Activated naive CD4-positive, alpha-beta T cell treated with Interleukin-2 at 50 U/mL for 16 hours (primary cell): ENCODE results near the gene DGKZ.

Experiments
- DNase-seq: peaks from one replicate; pipeline ENCODE4 v3.0.0-alpha.2; 2020

The DGKZ gene

DNA sequence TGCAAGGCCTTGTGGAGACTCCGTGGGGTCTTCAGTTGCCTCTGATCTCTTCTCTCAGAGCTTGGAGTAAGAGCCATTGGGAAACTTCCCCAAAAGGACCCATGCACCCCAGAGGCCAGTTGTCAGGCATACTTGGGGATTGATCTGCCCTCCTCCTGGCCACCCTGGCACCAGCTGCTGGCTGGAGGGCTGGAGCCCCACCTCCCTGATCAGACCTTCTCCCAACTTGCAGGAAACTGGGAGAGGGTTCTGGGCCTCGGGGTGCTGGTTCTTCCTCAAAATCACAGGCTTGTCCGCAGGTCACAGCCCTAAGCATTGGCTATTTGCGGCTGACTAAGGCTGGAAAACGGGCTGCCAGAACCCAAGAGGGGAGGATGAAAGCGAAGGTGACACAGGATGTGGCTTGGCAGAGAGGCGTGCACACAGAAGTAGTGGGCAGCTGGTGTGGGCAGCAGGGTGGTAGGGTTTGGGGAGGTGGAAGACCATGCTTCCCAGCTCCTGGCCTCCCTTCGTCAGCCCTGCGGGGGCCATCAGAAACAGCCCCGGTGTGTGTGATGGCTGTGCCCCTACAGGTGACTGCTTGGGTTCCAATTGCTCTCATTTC is 1.3 kb upstream of the DGKZ start:
- DNase-seq = peak; percentile 43

DNA sequence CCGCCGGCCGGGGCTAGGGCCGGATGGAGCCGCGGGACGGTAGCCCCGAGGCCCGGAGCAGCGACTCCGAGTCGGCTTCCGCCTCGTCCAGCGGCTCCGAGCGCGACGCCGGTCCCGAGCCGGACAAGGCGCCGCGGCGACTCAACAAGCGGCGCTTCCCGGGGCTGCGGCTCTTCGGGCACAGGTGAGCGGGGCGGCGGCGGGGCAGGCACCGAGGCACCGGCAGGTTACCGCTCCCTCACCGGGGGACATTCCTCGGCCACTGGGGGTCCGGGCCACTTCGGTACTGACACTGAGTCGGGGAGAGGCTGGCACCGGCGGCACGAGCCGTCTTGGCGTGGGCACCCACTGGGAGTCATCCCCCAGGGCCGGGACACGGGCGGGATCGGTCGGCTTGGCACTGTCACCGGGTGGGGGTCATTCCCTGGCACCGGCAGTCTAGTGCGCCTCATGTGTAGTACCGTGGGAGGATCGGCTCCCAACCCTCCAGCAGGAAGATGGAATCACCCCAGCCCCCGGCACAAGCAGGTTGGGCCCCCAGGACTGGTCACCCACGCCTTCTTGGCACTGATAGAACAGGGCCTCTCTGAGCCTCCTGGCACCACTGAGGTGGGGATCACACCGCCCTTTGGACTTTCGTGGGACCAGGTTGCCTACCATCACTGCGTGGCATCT is 511 bp downstream of the DGKZ start:
- DNase-seq = peak; percentile 31

DNA sequence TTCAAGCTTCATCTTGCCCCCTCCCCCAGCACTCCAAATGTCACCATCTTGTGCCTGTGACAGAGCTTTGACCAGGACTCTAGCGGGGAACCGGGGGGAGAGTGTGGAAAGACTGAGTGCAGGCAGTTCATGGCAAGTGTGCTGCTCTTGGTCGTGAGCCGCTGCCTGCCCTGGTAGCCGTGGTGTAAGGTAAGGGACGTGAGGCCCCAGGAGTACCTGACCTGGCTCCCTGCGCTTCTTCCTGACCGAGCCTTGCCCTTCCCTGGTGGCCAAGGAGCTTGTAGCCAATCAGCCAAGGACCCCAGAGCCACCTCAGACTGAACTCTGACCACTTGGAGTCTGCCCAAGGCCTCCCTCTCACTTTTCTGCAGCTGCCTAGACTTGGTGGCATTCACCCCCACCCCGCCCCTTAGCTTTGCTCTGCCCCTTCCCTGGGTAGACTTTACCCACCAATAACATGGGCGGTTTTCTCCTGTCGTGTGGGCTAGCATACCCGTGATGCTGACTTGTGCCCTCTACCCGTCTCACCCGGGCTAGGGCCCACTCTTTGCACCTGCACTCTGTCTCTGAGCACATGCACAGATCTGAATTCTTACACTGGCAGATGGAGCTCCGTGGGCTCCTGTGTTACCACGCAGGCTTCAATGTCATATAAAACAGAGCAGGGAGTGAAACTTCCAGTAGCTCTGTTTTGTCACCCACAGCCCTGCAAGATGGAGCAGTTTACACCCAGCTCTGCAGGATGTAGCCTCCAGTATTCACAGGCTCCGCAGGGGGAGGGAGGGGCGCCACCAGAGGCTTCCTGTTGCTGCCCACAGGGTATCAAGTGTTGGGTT is 1.5 kb downstream of the DGKZ start:
- peak; percentile 59 for DNase-seq

DNA sequence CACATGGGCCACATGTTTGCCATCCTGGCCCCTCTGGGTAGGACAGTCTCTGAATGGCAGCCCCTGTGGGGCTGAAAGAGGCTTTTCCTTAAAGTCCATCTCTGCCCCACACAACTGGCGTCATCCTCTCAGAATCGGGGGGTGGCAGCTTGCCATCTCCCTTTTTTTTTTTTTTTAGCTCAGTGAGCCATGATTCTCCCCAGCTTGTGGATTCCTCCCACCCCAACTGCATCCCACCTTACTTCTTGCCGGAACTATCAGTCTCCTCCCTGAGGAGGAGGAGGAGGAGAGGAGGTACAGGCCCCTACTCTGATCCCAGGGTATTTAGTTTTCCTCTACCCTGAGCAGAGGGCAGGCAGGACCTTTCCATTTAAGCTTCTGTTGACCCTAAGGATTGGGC is 3.4 kb downstream of the DGKZ start:
- no peak for DNase-seq

DNA sequence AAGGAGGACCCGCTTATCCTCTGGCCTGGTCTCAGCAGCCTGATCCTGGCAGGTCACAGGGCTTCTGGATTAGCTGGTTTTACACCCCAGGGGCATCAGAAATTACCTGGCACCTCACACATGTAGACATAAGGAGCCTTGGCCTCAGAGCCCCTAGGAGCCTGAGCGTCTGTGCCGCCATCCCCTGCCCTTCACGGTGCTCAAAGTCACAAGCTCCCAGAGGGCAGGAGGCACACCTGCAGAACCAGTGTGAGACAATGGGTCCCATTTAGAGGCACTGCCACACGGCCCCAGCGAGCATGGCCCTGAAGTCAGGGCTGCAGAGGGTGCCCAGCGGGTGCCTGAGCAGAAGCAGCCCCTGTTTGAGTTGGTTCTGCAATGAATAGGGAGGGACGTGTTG is 3.9 kb downstream of the DGKZ start:
- no peak for DNase-seq

DNA sequence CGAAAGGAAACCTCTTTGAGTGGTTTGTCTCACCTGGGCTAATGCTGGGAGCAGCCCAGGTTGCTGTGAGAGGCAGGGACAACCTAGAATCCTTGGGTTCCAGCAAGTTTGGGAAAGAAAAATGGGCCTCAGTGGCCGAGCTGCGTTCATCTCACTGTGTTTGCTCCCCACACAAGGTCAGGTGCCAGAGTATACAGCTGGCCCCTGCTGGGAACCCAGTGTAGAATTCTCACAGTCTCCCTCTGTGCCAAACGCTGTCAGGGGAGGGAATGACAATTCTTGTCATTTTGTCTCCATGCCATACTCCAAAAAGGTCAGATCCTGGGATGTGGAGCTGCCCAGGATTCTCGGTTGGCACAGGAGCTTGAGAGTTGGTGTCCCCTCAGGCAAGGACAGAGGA is 4.3 kb downstream of the DGKZ start:
- no peak for DNase-seq

DNA sequence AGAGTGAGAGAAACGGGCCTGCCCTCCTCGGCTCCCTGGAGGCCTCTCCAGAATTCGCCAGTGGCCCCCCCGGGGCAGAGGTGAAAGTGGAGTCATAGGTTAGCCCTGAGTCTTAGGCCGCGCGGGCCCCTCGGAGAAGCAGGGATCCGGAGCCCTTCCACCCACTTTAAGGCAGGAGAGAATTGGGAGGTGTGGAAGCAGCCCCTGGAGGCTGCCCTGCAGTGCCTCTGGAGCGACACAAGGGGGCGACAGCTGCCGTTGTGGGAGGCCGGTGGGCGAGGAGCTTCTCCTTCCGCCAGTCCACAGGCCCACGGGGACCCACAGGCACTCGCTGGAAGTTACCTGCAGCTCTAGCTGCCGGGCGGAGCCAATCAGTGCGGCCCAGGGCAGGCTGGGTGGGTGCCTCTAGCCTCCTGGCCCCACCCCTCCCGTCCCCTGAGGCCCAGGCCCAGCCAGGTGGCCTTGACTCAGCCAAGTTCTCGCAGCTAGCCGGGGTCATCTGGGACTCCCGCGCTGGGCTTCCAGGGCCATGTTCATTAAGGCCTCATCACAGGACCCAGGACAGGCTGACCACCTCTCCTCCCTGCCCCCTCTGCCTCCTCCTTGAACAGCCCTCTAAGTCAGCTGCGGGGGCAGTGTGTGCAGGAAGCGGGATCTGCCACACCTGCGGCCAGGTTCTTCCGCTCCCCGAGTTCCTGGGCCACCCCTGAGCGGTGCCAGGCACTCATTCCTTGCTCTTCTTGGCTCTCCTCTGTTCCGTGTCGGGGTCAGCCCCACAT is 5.0 kb downstream of the DGKZ start:
- peak; percentile 78 for DNase-seq

DNA sequence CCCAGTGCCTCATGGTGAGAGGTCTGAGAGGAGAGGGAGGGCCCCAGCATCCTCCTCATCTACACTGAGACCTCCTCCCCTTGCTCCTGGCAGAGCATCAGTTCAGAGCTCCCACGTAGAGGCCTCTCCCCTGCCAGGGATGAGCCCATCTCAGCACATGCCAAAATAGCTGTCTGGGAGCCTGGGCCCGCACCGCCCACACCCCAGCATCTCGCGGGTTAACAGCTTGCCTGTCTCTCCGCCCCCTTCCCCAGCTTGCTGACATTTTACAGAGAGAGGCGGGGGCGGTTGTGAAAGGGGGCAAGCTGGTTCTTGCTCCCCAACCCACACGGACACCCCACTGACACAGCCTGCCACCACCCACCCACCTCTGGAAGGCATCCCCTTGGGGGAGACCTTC is 6.4 kb downstream of the DGKZ start:
- peak; percentile 66 for DNase-seq

DNA sequence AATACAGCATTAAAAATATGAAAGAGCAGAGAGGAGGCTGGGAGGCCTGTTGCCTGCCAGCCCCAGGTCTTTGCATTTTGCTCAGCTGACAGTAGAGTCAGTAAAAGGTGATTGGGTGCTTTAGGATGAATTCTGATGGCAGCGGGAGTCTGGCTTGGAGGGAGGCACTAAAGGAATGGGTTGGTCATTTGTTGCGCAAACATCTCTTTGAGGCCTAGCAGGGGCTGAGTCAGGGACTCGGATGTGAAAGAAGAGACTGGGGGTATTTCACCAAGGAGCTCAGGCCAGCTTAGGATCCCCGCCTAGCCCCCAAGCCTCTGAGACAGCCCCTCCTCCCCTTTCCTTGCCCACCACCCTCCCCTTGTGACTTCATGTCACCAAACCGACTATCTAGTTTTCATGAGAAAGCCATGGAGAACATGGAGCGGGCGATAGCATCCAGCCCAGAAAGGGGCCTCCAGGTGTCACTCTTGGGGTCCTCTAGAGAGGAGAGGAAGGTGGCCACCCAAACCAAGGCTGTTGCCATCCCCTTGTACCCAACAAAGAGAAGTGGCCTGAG is 9.7 kb downstream of the DGKZ start:
- no peak for DNase-seq

DNA sequence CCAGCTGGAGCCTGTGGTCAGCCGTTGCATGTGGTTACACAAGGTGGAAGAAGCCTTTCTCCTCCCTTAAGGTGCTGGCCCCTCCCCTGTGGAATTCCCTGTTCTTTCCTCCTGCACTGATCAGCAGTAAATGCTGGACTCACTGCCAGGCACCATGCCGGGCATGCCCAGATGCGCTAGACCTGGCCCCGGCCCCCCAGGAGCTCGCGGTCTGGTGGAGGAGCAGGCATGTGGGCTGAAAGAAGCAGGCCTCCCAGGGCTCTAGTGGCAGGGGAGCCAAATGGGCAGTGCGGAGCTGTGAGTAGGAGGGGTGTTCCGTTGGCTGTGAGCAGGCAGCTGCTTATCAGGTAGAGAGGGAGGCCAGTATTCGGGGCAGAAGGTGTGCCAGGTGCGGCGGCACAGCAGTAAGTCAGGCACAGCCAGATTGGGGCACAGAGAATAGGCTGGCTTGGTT is 10.2 kb downstream of the DGKZ start:
- DNase-seq = no peak

DNA sequence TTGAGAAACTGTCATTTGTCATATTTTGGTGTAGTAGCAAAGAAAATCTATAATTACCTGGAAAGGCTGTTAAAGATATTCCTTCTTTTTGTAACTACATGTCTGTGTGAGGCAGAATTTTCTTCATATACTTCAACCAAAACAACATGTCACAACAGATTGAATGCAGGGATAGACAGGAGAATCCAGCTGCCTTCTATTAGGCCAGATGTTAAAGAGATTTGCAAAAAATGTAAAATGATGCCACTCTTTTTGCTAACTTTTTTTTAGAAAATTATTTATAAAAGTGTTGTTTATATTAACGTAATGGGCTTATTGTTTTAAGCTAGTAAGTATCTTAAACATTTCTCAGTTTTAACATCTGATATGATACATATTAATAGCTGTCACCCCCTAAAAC is 12.7 kb downstream of the DGKZ start:
- no peak for DNase-seq

DNA sequence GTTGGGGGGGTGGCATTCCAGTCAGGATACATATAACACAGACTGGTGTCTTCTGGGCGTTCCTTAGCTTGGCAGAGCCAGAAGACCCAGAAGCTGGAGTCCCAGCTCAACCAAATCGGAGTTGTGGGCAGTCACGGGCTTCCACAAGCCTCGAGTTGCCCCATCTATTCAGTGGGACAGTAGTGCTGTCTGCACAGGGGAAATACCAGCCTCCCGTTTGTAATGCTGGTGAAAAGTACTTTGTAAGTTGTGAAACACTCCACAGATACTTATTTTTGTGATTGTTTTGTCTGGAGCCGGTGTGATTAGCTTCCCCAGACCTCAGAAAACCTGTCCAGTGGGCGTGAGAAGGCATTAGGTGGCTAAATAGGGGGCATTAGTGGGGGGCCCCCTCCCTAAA is 13.6 kb downstream of the DGKZ start:
- DNase-seq = no peak

DNA sequence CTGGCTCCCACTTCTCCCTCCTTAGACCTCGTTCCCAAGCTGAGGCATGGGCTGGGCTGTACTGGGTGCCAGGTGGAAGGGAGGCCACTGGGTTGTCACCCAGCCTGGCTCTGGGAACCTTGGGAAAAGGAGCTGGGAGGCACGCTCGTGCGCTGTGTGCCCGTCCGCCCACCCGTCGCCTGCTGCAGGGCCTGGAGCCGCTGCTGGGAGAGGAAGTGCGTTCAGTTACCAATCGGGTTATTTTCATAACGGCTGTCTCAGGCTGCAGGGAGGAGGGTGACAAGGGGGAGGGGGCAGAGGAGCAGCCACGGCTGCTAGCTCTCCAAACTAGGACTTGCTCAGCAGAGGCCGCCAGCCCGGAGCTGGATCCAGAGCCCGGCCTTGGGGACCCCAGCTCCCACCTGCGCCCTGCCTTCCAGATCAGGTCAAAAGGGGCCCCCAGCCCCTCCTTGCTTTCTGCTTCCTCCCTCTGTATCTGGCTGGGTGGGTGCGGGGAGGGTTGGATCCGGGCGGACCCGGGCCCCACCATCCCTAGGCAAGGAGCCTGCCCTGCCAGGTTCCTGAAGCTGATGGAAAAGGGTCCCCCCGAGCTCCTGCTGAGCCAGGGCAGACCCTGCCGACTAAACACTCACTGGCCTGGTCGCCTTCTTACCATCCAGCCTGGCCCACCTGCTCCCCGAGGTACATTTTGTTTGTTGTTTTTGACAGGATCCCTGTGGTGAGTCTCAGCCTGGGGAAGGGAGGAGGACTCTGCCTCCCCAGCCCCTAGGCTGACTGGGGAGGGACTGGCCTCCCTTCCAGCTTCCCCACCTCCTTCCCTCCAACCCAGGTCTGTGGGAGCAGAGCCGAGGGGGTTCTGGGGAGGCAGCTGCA is 14.3 kb downstream of the DGKZ start:
- peak; percentile 67 for DNase-seq

DNA sequence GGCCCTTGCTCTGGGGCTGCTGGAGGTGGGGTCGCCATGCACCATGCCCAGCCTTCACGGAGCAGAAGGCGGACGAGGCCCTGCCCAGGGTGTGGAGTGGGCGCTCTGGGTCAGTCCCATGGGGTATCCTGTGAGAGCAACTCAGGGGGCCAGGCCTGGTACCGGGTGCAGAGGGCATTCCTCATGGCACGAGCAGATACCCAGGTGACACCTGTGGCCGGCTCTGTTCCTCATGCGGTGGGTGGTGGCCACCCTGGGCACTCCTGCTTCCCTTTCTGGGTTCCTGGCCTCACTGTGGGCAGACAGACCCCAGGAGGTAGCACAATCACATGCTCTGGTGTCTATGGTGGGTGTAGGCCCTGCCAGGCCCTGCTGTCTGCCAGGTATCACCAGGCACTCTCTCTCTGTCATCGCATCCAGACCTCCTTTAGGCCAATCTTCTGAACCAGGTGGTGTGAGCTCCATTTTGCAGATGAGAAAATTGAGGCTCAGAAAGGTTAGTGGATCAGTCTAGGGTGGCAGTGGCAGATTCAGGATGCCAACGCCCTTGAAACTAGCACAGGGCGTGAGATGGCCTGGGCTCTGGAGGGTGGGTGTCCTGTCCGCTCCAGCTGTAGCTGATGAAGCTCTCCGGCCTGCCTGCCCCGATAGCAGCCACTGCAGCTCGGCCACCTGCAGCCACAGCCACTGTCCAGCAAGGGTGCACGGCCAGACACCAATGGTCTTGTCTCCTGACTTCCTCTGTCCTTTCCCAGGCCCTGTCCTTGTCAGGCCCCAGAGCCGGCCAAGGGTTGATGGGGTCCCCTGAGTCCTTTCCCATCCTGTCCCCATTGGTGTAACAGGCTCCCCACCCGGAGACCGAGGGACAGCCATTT is 15.1 kb downstream of the DGKZ start:
- DNase-seq = no peak

DNA sequence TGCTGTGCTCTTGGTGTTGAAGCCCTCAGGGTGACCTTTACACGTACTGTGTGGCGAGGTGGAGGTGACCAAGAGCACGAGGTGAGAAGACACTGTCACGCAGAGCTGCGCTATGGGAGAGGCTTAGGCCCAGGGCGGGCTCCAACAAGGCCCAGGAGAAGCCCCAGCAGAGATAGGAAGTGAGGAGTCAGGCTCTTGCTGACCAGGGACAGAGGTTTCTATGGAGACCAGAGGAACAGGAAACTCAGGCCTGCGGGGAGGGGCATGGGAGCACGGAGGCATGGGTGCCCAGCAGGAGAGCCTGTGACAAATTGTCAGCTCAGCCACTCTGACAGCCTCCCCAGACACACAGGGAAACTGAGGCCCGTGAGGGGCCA is 15.8 kb downstream of the DGKZ start:
- DNase-seq = no peak

DNA sequence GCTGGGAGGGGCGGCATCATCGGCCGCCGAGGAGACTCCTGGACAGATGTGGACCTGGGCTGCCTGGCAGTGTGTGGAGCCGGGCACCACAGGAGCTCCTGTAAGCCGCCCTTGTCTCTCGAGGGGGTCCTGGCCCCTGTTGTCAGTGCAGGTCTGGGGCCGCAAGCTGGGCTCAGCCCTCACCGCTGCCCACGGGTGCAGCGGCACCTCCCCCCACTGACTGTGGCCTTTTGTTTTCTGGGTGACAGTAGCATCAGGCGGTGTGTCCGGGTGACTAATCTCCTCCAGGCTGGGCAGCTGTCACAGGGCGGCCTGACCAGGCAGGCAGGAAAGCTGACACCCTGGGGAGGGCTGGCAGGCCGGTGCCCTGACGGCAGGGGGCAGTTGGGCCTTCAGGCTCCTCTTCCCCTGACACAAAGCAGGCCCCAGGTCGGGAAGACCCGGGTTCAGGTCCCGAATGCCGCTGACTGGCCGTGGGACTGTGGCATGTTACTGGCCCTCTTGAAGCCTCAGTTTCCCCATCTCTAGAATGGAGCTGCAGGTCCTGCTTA is 16.3 kb downstream of the DGKZ start:
- no peak for DNase-seq

DNA sequence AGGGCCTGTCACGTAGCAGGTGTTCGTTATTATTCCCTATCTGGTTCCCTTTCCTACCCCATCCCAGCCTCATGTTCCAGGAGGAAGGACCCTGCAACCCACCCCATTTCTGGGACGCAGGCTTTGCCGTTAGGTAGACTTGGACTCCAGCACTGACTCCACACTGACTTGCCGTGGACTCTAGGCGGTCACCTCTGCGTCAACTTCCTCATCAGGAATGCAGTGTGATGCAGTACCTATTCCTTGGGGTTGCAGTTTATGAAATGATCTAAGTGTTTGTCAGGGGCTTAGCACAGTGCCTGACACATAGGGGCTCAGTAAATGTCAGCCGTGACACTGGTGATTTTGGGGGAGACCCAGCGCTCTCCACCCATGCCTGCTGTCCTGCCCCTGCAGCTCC is 16.8 kb downstream of the DGKZ start:
- no peak for DNase-seq

DNA sequence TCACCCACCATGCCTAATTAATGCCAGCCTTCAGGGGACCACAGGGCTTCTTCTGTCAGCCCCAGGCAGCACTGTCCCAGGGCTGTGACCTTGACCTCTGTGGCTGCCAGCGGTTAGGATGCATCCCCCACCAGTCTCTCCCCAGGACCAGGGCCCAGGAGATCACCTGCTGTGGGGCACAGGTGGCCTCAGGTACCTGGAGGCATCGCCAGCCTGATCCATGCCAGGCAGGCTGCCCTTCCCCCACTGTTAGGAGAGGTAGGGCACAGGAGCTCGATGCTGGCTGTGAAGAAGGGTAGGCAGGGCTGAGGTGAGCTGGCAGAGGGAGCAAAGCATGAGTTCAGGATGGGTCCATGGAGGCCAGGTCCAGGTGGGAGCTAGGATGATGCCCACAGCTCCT is 17.5 kb downstream of the DGKZ start:
- no peak for DNase-seq

DNA sequence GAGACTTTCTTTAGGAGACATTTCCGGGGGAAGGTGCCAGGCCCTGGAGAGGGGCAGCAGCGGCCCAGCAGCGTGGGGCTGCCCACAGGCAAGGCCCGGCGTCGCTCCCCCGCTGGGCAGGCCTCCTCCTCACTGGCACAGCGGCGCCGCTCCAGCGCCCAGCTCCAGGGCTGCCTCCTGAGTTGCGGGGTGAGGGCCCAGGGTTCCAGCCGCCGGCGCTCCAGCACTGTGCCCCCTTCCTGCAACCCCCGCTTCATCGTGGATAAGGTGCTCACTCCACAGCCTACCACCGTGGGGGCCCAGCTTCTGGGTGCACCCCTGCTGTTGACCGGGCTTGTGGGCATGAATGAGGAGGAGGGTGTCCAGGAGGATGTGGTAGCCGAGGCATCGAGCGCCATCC is 19.0 kb downstream of the DGKZ start:
- no peak for DNase-seq

DNA sequence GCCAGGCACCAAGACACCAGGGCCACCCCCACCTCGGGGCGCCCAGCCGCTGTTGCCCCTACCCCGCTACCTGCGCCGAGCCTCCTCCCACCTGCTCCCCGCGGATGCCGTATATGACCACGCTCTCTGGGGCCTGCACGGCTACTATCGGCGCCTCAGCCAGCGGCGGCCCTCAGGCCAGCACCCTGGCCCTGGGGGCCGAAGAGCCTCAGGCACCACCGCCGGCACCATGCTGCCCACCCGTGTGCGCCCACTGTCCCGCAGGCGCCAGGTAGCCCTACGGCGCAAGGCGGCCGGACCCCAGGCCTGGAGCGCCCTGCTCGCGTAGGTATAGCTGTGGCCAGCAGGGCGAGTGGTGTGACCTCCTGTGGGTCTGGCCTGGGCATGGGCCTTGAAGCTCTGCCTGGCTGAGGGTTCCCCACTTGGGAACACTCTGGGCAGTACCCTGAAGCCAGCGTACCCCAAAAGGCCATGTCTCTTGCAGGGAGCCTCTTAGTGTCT is 19.4 kb downstream of the DGKZ start:
- no peak for DNase-seq
